ENCODE results near the gene RASL10A. TPM values are rescaled to one million over a fixed set of nuclear protein-coding genes. Genes with fewer than 3 reads are reported as not detected.

Gene RASL10A
- total RNA-seq, 4 donors from 2014 or later: 0.38 to 3.5 (median 0.75) TPM; not detected in 1

GRCh38 chr22:29328055-29328454, 12.6 kb upstream of the RASL10A start:
- TF ChIP-seq CTCF (IDR thresholded peaks at IDR 0.05) (no peak), POLR2A (IDR thresholded peaks at IDR 0.05) (no peak)

GRCh38 chr22:29327089-29327764, 11.7 kb upstream of the RASL10A start:
- Histone ChIP-seq H3K4me3 (no peak overlapping the region), H3K4me1 (peaks cover 0 to 12% (median 3%) of the 10 kb centered on the region in 3 donors), H3K27me3 (no peaks in the 10 kb centered on the region), H3K36me3 (peaks cover 32 to 61% (median 50%) of the 10 kb centered on the region in 3 donors), H3K27ac (no peak overlapping the region), H3K9me3 (no peaks in the 10 kb centered on the region)
- TF ChIP-seq CTCF (IDR thresholded peaks at IDR 0.05) (no peak), POLR2A (IDR thresholded peaks at IDR 0.05) (no peak)
- intact Hi-C loops (cut with DNase I): no loop called here
- 80 to 87% methylated on average over 1 to 7 of the region's 15 CpGs for WGBS, 2 donors
- DNase-seq: no peak

More at GRCh38 chr22:29328055-29328454, 12.6 kb upstream of the RASL10A start:
- Histone ChIP-seq H3K36me3 (peaks cover 37 to 70% (median 52%) of the 10 kb centered on the region in 3 donors), H3K27me3 (no peaks in the 10 kb centered on the region), H3K4me3 (no peak overlapping the region), H3K9me3 (no peaks in the 10 kb centered on the region), H3K4me1 (peaks cover 0 to 12% (median 3%) of the 10 kb centered on the region in 3 donors), H3K27ac (no peak overlapping the region)
- DNase-seq: no peak
- intact Hi-C loops (cut with DNase I): no loop called here
- WGBS, 2 donors: 100% methylated on average over 1 of the region's 5 CpGs; no CpG with 5 or more reads in 1 of the 2 donors

- intact Hi-C loops (cut with DNase I): no loop called here
- H3K27me3 ChIP-seq: no peaks in the 10 kb centered on the region
Measured at GRCh38 chr22:29326481-29326880, 11.0 kb upstream of the RASL10A start.

GRCh38 chr22:29325785-29326315, 10.4 kb upstream of the RASL10A start:
- WGBS, 2 donors: 50 to 66% methylated on average over 8 to 9 of the region's 9 CpGs
- intact Hi-C loops (cut with DNase I): no loop called here
- H3K4me3 ChIP-seq: no peak overlapping the region
- no peak for TF ChIP-seq CTCF (IDR thresholded peaks at IDR 0.05)
- TF ChIP-seq POLR2A (IDR thresholded peaks at IDR 0.05): no peak
- no peak for DNase-seq
- no peaks in the 10 kb centered on the region for H3K9me3 ChIP-seq
- H3K36me3 ChIP-seq: peaks cover 25 to 48% (median 38%) of the 10 kb centered on the region in 3 donors
- H3K4me1 ChIP-seq: peaks cover 0 to 6% (median under 1%) of the 10 kb centered on the region in 3 donors
- H3K27ac ChIP-seq: no peak overlapping the region
- H3K27me3 ChIP-seq: no peaks in the 10 kb centered on the region

More at GRCh38 chr22:29326481-29326880, 11.0 kb upstream of the RASL10A start:
- DNase-seq: no peak
- H3K4me3 ChIP-seq: no peak overlapping the region
- TF ChIP-seq POLR2A (IDR thresholded peaks at IDR 0.05): no peak
- TF ChIP-seq CTCF (IDR thresholded peaks at IDR 0.05): no peak
- H3K36me3 ChIP-seq: peaks cover 31 to 54% (median 44%) of the 10 kb centered on the region in 3 donors
- no peaks in the 10 kb centered on the region for H3K9me3 ChIP-seq
- H3K4me1 ChIP-seq: peaks cover 0 to 12% (median 3%) of the 10 kb centered on the region in 3 donors
- no peak overlapping the region for H3K27ac ChIP-seq
- WGBS, 2 donors: no CpG with 5 or more reads among the region's 10 CpGs

- no peak overlapping the region for H3K27ac ChIP-seq
- peaks cover 0 to 2% (median 0%) of the 10 kb centered on the region in 3 donors for H3K4me1 ChIP-seq
- peaks cover 20 to 43% (median 33%) of the 10 kb centered on the region in 3 donors for H3K36me3 ChIP-seq
- WGBS, 2 donors: 74 to 78% methylated on average over 8 of the region's 8 CpGs
- intact Hi-C loops (cut with DNase I): no loop called here
- TF ChIP-seq POLR2A (IDR thresholded peaks at IDR 0.05): no peak
- no peak for TF ChIP-seq CTCF (IDR thresholded peaks at IDR 0.05)
- H3K9me3 ChIP-seq: no peaks in the 10 kb centered on the region
- no peak for DNase-seq
- H3K27me3 ChIP-seq: no peaks in the 10 kb centered on the region
- no peak overlapping the region for H3K4me3 ChIP-seq
Measured at GRCh38 chr22:29325356-29325755, 9.9 kb upstream of the RASL10A start.
